Body of pancreas (tissue), 4 donors: Measurements from ENCODE around the gene DPYD. TPM values are rescaled to one million over a fixed set of nuclear protein-coding genes. Genes with fewer than 3 reads are reported as not detected.

Source experiments
- ATAC-seq: fragments of 150-250 bp; one replicate; pipeline ENCODE4 v1.9.1; 2016
- DNase-seq, 4 donors: peaks; one replicate each; pipeline ENCODE4 v3.0.0-alpha.2; 2019
- H3K27ac ChIP-seq, 4 donors: fragments of 200-600 bp; sonication (generic); 1 replicate in 3 of 4; 2 replicates in 1 of 4; pipeline versions ENCODE4 v1.5.1 to v1.6.1; 2016 to 2019; ENCODE audit warnings: mild to moderate bottlenecking in 1 of 4, mixed read lengths in 1 of 4, moderate library complexity in 1 of 4
- H3K27me3 ChIP-seq, 2 donors: fragments of 200-600 bp; sonication (generic); one replicate each; pipeline ENCODE4 v1.6.0; 2016; ENCODE audit warnings: mild to moderate bottlenecking in 1 of 2
- H3K36me3 ChIP-seq, 2 donors: fragments of 200-600 bp; sonication (generic); replicated peaks in 1 of 2; 2 replicates each; pipeline ENCODE4 v1.5.1; 2016; ENCODE audit warnings: low read depth in 2 of 2; ENCODE audit not compliant: insufficient read depth in 1 of 2
- H3K4me1 ChIP-seq: fragments of 200-600 bp; sonication (generic); one replicate; pipeline ENCODE4 v1.6.0; 2016
- H3K4me3 ChIP-seq, 2 donors: fragments of 200-600 bp; sonication (generic); 1 replicate in 1 of 2; 2 replicates in 1 of 2; pipeline ENCODE4 v1.5.1; 2016 to 2019
- H3K9me3 ChIP-seq, 3 donors: fragments of 200-600 bp; sonication (generic); 1 replicate in 2 of 3; 2 replicates in 1 of 3; pipeline ENCODE4 v1.5.1; 2016
- CTCF ChIP-seq, 7 experiments: fragments of 450-650 bp in 4 of 7; fragments of 200-600 bp in 3 of 7; sonication (generic) in 3 of 7; IDR thresholded peaks; one replicate each; pipeline ENCODE4 v1.5.1; 2016 to 2019; ENCODE audit warnings: antibody characterized with exemption in 7 of 7
- POLR2A ChIP-seq, 3 donors: fragments of 450-650 bp; IDR thresholded peaks; one replicate each; pipeline ENCODE4 v1.6.1; 2016; ENCODE audit warnings: antibody characterized with exemption in 3 of 3, mild to moderate bottlenecking in 2 of 3
- WGBS, 2 donors: methylation state at CpG; one replicate each; pipeline ENCODE4 v1.1.5; 2017; 5-methylcytosine and 5-hydroxymethylcytosine counted together
- intact Hi-C: fragments of 100-400 bp; cut with DNase I; formaldehyde crosslinking; loops from one replicate; pipeline ENCODE4 v1.15.1; 2023
- total RNA-seq, 2 donors: library from RNA; depleted of rRNA; stranded (reverse); fragments of >200 nt; gene quantifications; one replicate each; pipeline ENCODE4 v1.1.0, GENCODE V29; 2016

DPYD gene
- total RNA-seq, 2 donors from 2014 or later: 13.8 to 17.1 TPM

GRCh38 chr1:97061604-97062003, 859.2 kb downstream of the DPYD start:
- H3K27ac ChIP-seq: no peak overlapping the region
- no peaks in the 10 kb centered on the region for H3K36me3 ChIP-seq
- H3K4me3 ChIP-seq: no peak overlapping the region
- H3K4me1 ChIP-seq: peaks cover 7% of the 10 kb centered on the region
- no peak for ATAC-seq
- peaks cover 0 to 19% (median 0%) of the 10 kb centered on the region in 3 donors for H3K9me3 ChIP-seq
- intact Hi-C loops: no loop called here
- no peak for DNase-seq
- H3K27me3 ChIP-seq: no peaks in the 10 kb centered on the region
- WGBS, 2 donors: 56 to 69% methylated on average over 2 of the region's 2 CpGs
- TF ChIP-seq POLR2A (IDR thresholded peaks at IDR 0.05): no peak
- no peak for TF ChIP-seq CTCF (IDR thresholded peaks at IDR 0.05)

- Histone ChIP-seq H3K36me3 (no peaks in the 10 kb centered on the region), H3K4me1 (no peaks in the 10 kb centered on the region), H3K9me3 (peaks cover 0 to 17% (median 0%) of the 10 kb centered on the region in 3 donors), H3K27ac (no peak overlapping the region), H3K27me3 (no peaks in the 10 kb centered on the region), H3K4me3 (no peak overlapping the region)
- TF ChIP-seq CTCF (IDR thresholded peaks at IDR 0.05) (no peak), POLR2A (IDR thresholded peaks at IDR 0.05) (no peak)
- WGBS, 2 donors: 64 to 85% methylated on average over 2 of the region's 2 CpGs
- no peak for ATAC-seq
- DNase-seq: no peak
- intact Hi-C loops: no loop called here
Measured at GRCh38 chr1:97056386-97056785, 864.4 kb downstream of the DPYD start.

- DNase-seq (no peak), ATAC-seq (no peak)
- Histone ChIP-seq H3K36me3 (no peaks in the 10 kb centered on the region), H3K9me3 (peaks cover 0 to 14% (median 0%) of the 10 kb centered on the region in 3 donors), H3K27me3 (no peaks in the 10 kb centered on the region), H3K4me1 (no peaks in the 10 kb centered on the region), H3K4me3 (no peak overlapping the region), H3K27ac (no peak overlapping the region)
- intact Hi-C loops: no loop called here
- 54 to 67% methylated on average over 2 of the region's 2 CpGs for WGBS, 2 donors
- TF ChIP-seq CTCF (IDR thresholded peaks at IDR 0.05) (no peak), POLR2A (IDR thresholded peaks at IDR 0.05) (no peak)
Measured at GRCh38 chr1:97053268-97053667, 867.6 kb downstream of the DPYD start.

GRCh38 chr1:97051823-97052222, 869.0 kb downstream of the DPYD start:
- peaks cover 0 to 6% (median 0%) of the 10 kb centered on the region in 3 donors for H3K9me3 ChIP-seq
- H3K36me3 ChIP-seq: no peaks in the 10 kb centered on the region
- ATAC-seq (no peak), DNase-seq (no peak)
- no peaks in the 10 kb centered on the region for H3K27me3 ChIP-seq
- no peak overlapping the region for H3K4me3 ChIP-seq
- no peaks in the 10 kb centered on the region for H3K4me1 ChIP-seq
- TF ChIP-seq POLR2A (IDR thresholded peaks at IDR 0.05) (no peak), CTCF (IDR thresholded peaks at IDR 0.05) (no peak)
- H3K27ac ChIP-seq: no peak overlapping the region
- intact Hi-C loops: no loop called here

DNA sequence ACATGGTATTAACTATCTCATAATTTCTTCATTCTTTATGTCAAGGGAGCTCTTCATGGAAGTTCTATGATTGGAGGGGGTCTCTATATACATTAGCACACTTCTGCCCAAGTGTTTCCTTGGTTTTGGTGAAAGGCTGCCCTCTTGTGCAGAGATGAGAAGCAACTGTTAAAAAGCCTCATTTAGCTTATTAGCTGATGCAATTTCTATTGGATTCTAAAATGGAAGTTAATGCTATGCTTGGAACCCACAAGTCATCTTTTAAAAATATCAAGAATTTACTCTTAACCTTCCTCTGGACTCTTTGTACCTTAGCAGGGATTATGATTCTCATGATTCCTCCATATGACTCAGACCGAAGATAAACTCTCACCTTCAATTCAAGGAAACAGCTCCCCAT, 870.3 kb downstream of the DPYD start:
- TF ChIP-seq POLR2A (IDR thresholded peaks at IDR 0.05): no peak
- TF ChIP-seq CTCF (IDR thresholded peaks at IDR 0.05): no peak
- WGBS, 2 donors: 86 to 96% methylated on average over 1 of the region's 1 CpG

More for the DNA sequence above, 870.3 kb downstream of the DPYD start:
- DNase-seq: no peak
- Histone ChIP-seq H3K9me3 (no peaks in the 10 kb centered on the region), H3K27ac (no peak overlapping the region), H3K36me3 (no peaks in the 10 kb centered on the region), H3K27me3 (no peaks in the 10 kb centered on the region), H3K4me1 (no peaks in the 10 kb centered on the region), H3K4me3 (no peak overlapping the region)
- intact Hi-C loops: no loop called here
- no peak for ATAC-seq
